Measurements from ENCODE around the gene TBX10.
"Not testable (repeated sequence)": the region's sequence is repeated elsewhere in the genome, so short reads cannot be mapped to it uniquely, and the experiment has no call there.

The TBX10 gene

GRCh38 chr11:67630228-67630942 is 9.2 kb downstream of the TBX10 start:
- DNase-seq = peak; percentile 88 to 97 (median 93)

- peak; percentile 76 to 92 (median 80) for DNase-seq
Measured at GRCh38 chr11:67629386-67630227, 10.0 kb downstream of the TBX10 start, which contains the start of gene NUDT8. Gene NUDT8, minus strand, starts transcription at chr11:67629937. Its CDS starts 26 bp downstream, at chr11:67629911.

GRCh38 chr11:67628710-67629385 is 10.7 kb downstream of the TBX10 start:
- no peak for DNase-seq

- DNase-seq = no peak
Measured at GRCh38 chr11:67627812-67628624, 11.5 kb downstream of the TBX10 start.

- no peak for DNase-seq
Measured at GRCh38 chr11:67627441-67627811, 12.1 kb downstream of the TBX10 start.

- DNase-seq = no peak
Measured at GRCh38 chr11:67626970-67627369, 12.6 kb downstream of the TBX10 start.

GRCh38 chr11:67626131-67626833 is 13.3 kb downstream of the TBX10 start:
- DNase-seq = not testable (repeated sequence)

- not testable (repeated sequence) for DNase-seq
Measured at GRCh38 chr11:67623795-67624194, 15.8 kb downstream of the TBX10 start.

GRCh38 chr11:67622905-67623304 is 16.7 kb downstream of the TBX10 start:
- not testable (repeated sequence) for DNase-seq

GRCh38 chr11:67621928-67622327 is 17.6 kb downstream of the TBX10 start:
- not testable (repeated sequence) for DNase-seq

GRCh38 chr11:67620621-67621020 is 18.9 kb downstream of the TBX10 start:
- not testable (repeated sequence) for DNase-seq

- not testable (repeated sequence) for DNase-seq
Measured at GRCh38 chr11:67619683-67620618, 19.6 kb downstream of the TBX10 start.

- DNase-seq = not testable (repeated sequence)
Measured at GRCh38 chr11:67618901-67619659, 20.5 kb downstream of the TBX10 start.

- no peak for DNase-seq
Measured at GRCh38 chr11:67617243-67617953, 22.2 kb downstream of the TBX10 start.

- no peak for DNase-seq
Measured at GRCh38 chr11:67616431-67617242, 22.9 kb downstream of the TBX10 start.

- DNase-seq = peak in 1 of 5 experiments; percentile 15
Measured at GRCh38 chr11:67615728-67616430, 23.7 kb downstream of the TBX10 start.
